Upper lobe of left lung (tissue), 4 donors: ENCODE results near the gene ZFP36L2.

Source experiments
- EP300 ChIP-seq, 4 donors: sonication (generic); formaldehyde crosslinking; IDR thresholded peaks; one replicate each; pipeline ENCODE4 v1.5.1; 2017; ENCODE audit warnings: antibody characterized with exemption in 4 of 4, control low read depth in 2 of 4
- POLR2A ChIP-seq, 4 donors: fragments of 450-650 bp; IDR thresholded peaks; one replicate each; pipeline ENCODE4 v1.5.1; 2016 to 2017; ENCODE audit warnings: antibody characterized with exemption in 4 of 4, mild to moderate bottlenecking in 2 of 4
- TF ChIP-seq, protein P1 (sequence below), 6 experiments: fragments of 450-650 bp in 4 of 6; fragments of 200-600 bp in 2 of 6; sonication (generic) in 2 of 6; IDR thresholded peaks; one replicate each; pipeline ENCODE4 v1.5.1; 2016 to 2019; ENCODE audit warnings: antibody characterized with exemption in 6 of 6

DNA sequence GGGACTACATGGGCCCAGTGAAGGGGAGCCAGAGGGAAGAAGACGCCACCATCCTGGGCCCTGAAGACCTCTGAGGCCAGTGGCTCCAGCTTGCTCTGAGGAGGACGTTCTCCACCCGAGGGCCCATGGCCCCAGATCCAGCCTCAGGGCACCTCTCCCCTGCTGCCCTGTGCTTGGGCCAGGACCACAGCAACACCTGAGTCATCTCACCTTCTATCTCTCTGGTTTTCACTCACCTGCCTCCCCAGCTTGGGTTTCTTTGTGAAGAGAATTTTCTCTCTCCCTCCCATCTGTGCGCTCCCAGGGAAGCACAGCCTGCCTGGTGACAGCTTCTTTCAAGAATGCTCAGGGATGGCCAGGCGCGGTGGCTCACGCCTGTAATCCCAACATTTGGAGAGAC is 19.8 kb downstream of the ZFP36L2 start:
- TF ChIP-seq, protein P1, sequence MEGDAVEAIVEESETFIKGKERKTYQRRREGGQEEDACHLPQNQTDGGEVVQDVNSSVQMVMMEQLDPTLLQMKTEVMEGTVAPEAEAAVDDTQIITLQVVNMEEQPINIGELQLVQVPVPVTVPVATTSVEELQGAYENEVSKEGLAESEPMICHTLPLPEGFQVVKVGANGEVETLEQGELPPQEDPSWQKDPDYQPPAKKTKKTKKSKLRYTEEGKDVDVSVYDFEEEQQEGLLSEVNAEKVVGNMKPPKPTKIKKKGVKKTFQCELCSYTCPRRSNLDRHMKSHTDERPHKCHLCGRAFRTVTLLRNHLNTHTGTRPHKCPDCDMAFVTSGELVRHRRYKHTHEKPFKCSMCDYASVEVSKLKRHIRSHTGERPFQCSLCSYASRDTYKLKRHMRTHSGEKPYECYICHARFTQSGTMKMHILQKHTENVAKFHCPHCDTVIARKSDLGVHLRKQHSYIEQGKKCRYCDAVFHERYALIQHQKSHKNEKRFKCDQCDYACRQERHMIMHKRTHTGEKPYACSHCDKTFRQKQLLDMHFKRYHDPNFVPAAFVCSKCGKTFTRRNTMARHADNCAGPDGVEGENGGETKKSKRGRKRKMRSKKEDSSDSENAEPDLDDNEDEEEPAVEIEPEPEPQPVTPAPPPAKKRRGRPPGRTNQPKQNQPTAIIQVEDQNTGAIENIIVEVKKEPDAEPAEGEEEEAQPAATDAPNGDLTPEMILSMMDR (IDR thresholded peaks at IDR 0.05): no peak
- TF ChIP-seq POLR2A (IDR thresholded peaks at IDR 0.05) (no peak), EP300 (IDR thresholded peaks at IDR 0.05) (no peak)
